Measurements from ENCODE around the gene SIGLEC12.
"Not testable (repeated sequence)": the region's sequence is repeated elsewhere in the genome, so short reads cannot be mapped to it uniquely, and the experiment has no call there.

SIGLEC12 gene

GRCh38 chr19:51521781-51522180 is 20.2 kb upstream of the SIGLEC12 start:
- DNase-seq, result no peak

- no peak for DNase-seq
These were observed 19.8 kb upstream of the SIGLEC12 start for GRCh38 chr19:51521357-51521756.

DNA sequence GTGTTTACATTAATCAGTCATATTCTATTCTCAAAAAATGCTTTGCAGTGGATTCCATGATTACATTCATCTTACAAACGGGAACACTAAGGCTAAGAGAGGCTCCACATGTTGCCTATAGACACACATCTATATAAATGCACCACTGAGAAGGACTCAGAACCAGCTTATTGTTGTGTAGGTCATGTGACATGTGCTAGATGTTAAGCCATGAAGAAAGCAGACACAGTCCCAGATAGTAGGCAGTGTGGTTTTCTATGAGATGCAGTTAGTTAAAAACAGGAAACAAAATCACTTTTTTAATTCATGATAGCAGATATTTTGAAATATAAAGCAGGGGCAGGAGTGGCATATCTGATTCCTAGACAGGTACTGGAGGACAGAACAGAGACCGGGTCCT is 19.1 kb upstream of the SIGLEC12 start:
- DNase-seq, result no peak

- peak; percentile 45 for DNase-seq
These were observed 13.4 kb upstream of the SIGLEC12 start for GRCh38 chr19:51514866-51515481.

- DNase-seq, result no peak
These were observed 12.4 kb upstream of the SIGLEC12 start for GRCh38 chr19:51513968-51514367.

DNA sequence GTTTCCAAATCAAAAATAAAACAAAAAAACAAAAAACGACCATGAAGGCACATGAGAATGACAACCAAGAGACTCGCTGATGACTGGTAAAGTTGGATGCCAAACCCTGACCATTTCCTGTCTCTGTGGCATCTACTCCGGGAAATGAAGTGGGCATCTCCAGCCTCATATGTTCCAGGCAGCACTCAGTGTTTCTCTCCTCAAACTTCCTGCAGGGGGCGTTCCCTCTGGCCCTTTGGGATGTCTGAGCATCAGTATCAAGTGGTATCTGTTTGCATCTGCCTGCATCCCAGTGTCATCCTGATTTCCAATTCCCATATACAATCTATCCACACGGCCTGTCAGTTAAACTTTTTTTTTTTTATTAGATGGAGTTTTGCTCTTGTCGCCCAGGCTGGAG is 9.8 kb upstream of the SIGLEC12 start:
- no peak for DNase-seq

DNA sequence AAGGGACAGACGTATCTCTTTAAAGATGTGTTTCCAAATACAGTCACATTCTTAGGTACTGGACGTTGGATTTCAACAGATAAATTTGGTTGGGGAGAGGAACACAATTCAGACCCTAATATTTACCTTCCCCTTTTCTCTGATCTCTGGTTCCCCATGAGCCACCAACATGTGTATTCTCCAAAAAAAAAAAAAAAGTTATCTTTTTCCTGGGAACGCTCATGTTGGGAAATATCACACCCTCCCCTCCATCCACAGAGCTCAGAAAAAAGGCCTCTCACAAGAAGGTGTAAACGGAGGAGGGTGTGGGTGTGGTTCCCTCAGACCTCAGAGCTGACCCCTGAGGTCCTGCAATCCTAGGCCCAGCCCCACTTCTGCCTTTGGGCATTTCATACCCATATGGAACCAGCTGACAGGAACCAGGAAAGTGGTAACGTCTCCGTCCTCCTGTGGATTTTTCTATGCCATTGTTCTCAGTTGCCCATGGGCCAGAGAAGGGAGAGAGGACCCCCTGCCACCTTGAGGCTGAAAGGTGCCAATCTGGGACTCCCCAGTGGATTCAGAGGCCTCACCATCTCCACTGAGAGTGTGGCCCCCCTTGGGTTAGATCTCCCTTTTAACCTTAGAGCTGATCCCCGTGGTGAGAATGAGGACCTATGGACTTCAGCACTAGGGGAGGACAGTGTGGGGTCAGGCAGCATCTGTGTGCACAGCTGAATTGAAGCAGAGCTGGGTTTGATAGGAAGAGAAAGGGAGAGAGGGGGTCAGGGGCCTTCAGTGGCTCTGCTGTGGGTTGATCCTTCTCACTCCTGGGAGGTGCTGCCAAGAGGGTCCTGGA is 8.4 kb upstream of the SIGLEC12 start:
- no peak for DNase-seq

DNA sequence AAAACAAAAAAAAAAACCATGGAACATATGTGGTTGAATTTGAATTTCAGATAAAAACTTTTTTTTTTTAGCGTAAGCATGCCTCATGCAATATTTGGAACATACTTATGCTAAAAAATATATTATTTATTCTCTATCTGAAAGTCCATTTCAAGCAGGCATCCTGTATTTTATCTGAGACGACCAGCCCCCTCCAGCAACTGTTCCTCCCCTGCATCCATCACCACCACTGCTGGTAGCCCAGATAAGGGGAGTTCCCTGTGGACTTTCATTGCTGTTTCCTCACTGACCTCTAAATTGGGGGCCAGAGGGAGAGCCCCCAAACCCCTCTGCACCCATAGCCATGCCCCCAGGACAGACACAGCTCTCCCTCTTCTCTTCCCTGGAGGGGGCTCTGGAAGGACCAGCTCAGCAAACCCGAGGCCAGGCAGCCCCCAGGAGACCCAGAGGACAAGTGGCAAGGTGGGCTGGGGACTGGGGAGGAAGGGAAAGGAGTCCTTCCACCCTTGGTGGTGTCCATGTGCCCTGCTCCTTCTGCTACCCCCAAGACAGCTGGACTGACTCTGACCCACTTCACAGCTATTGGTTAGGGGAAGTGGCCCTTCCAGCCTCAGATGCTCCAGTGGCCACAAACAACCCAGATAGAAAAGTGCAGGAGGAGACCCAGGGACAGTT is 6.6 kb upstream of the SIGLEC12 start:
- DNase-seq, result no peak

DNA sequence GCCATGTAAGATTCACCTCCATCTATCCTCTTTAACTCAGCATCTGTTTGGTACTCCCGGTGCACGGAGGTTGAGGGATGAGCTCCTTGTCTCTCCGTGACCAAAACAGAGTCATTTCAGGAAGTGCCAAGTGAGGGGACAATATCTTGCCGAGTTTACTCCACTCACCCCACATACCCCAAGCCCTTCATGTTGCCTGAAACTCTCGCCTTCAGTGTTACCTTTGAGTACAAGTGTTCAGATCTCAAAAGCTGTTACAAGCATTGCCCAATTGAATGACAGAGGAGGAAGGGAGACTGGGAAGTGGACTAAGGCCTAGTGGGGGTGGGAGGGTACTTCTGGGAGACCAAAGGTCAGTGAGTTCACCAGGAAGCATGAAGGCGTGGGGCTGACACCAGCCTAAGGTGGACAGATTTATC is 6.0 kb upstream of the SIGLEC12 start:
- no peak for DNase-seq

DNA sequence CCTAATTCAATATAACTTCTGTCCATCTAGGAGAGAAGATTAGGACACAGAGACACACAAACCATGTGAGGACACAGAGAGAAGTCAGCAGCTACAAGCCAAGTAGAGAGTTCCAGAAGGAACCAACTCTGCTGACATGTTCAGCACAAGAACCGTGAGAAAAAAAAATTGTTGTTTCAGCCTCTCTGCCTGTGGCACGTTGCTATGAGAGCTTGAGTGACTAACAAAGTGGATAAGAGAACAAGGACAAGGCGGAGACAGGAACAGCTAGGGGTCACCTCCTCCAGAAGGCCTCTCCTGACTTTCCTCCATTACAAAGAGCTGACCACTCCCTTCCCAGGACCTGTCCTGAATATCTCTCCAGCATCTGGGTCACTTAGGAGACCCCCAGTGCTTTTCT is 5.6 kb upstream of the SIGLEC12 start:
- DNase-seq, result no peak

- no peak for DNase-seq
These were observed 4.3 kb upstream of the SIGLEC12 start for GRCh38 chr19:51505904-51506303.

GRCh38 chr19:51503896-51504295 is 2.3 kb upstream of the SIGLEC12 start:
- DNase-seq, result no peak

- DNase-seq, result no peak
These were observed 1.8 kb upstream of the SIGLEC12 start for GRCh38 chr19:51503286-51503817.

- DNase-seq, result not testable (repeated sequence)
These were observed 669 bp downstream of the SIGLEC12 start for GRCh38 chr19:51500931-51501330.

- DNase-seq, result no peak
These were observed 3.9 kb downstream of the SIGLEC12 start for GRCh38 chr19:51497666-51498065.

DNA sequence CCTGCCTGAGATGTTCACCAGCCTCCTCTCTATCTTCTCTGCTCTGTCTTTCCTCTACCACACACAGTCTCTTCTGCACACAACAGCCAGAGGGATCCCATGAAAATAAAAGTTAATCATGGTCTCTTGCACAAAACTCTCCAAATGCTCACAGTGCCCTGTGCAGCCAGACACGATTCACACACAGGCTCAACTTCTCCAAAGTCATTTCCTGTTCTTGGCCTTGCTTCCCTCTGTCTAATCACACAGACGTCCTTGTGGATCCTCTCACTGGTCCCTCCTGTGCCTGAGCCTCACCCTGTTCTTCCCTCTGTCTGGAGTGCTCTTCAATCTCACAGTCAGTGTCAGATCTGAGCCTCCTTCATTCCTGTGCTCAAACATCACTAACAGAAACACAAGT is 7.8 kb downstream of the SIGLEC12 start:
- DNase-seq, result no peak

- DNase-seq, result no peak
These were observed 10.0 kb downstream of the SIGLEC12 start for GRCh38 chr19:51491586-51491985.

GRCh38 chr19:51490676-51491075 is 10.9 kb downstream of the SIGLEC12 start:
- DNase-seq, result no peak

DNA sequence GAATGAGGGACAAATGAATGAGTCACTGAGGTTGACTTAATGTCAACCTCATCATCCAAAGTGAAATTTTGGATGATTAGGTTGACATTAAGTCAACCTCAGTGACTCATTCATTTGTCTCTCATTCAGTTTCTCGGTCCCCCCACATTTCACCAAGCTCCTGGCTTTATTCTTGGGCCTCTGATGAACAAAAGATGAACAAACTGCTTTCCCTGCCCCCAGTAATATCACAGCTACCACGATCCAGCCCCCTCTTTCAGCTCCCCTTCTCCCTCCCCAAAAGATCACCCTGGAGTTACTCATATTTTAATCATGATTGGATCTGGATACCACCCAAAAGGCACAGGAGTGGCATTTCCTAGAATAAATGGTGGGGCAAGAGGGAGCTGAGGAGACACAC is 12.5 kb downstream of the SIGLEC12 start:
- no peak for DNase-seq

GRCh38 chr19:51488491-51488890 is 13.1 kb downstream of the SIGLEC12 start:
- no peak for DNase-seq

- DNase-seq, result no peak
These were observed 15.5 kb downstream of the SIGLEC12 start for GRCh38 chr19:51485960-51486660.

- no peak for DNase-seq
These were observed 21.0 kb downstream of the SIGLEC12 start for GRCh38 chr19:51480590-51480989.

Data from fibroblast of skin of abdomen (primary cell).